Fibroblast of gingiva (primary cell): ENCODE data around the gene ARL14EP.

Experiments used
- DNase-seq: peaks from one replicate; pipeline ENCODE4 v3.0.0-alpha.2; 2011; ENCODE audit warnings: low read depth

ARL14EP gene

DNA sequence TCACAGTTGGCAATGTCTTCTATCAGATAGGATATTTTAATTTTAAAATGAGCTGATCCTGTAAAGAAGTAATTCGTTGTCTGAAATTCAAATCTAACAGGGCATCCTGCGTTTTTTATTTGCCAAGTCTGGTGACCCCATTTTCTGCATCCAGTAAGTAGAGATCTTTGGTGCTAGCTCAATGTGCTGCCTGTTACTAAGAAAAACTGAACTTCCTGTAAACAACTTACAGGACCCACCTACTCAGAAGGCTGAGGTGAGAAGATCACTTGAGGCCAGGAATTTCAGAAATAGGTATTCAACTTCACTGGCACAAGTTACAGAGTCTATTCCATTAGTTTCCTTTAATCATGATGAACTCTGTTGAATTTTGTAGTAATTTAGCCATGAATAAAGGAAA is 4.0 kb downstream of the ARL14EP start:
- no peak for DNase-seq

DNA sequence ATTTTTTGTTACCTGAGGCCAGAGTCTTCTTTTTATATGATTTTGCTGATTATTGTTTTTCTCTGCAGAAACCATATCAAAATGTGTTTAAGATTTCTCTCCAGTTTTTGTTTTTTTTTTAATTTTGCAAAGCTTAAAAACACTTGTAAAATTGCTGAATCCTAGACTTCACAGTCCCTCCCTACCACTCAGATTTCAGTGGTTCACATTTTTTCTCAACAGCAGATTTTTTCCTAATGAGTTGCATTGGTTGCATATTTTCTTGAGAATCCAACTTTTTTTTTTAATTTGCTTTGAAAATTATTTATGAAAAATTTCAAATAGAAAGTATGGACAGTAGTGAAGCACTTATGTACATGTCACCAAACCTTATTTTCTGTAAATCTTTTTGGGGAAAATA is 5.8 kb downstream of the ARL14EP start:
- DNase-seq: peak; percentile 41

DNA sequence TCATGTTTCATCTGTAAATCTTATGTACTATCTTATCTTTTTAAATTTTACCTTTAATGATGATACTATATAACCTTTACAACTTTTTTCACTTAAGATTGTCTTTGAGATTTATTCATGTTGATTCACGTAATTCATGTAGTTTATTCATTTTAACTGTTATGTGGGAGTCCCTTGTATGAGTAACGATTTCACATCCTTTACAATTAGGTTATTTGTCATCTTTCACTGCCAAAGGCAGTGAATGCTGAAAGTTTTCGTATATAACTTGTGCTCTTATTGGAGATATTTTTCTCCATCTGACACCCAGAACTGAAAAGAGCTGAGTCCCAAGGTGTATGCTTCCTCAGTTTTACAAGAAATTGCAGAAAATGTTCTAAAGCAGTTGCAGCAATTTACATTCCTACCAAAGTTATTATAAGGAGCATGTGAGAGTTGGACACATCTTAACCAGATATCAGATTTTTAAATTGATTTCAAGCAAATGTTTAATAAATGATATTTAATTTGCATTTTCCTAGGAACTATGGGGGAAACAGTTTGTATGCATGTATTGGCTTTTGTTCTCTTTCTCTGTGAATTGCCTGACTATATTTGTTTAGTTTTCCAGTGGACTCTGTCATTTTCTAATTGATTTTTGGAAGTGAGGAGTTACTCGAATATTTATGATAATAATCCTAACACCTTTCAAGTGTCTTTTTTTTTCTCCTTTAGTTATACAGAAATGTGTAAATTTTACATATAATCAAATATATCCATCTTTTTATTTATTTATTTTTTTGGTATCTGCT is 6.4 kb downstream of the ARL14EP start:
- no peak for DNase-seq

GRCh38 chr11:30333405-30333804 is 10.5 kb downstream of the ARL14EP start:
- no peak for DNase-seq

- DNase-seq: no peak
Observed at GRCh38 chr11:30342736-30343166, 19.8 kb downstream of the ARL14EP start.

DNA sequence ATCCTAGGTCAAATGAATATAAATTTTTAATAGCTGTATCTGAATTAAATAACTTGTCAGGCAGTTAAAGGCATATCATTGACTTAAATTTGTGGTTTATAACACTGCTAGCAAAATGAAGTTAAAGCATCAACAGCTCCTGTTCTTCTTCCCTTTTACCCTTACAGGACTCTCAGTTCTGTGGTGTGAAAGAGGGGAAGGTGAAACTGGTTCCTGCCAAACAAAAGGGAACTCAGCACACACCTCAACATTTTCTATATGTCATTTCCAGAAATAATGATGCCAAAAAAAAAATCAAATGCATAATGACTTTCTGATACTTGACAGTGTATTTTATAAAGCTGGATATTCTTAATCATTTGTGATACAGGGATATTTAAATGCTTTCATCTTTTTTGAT is 21.2 kb downstream of the ARL14EP start:
- no peak for DNase-seq

DNA sequence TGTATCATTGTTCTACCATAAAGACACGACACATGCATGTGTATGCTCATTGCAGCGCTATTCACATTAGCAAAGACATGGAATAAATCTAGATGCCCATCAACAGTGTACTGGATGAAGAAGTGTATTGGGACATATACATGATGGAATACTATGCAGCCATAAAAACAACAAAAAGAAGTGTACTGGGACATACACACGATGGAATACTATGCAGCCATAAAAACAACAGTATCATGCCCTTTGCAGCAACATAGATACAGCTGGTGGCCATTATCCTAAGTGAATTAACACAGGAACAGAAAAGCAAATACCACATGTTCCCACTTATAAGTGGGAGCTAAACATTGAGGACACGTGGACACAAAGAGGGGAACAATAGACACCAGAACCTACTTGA is 22.7 kb downstream of the ARL14EP start:
- no peak for DNase-seq

DNA sequence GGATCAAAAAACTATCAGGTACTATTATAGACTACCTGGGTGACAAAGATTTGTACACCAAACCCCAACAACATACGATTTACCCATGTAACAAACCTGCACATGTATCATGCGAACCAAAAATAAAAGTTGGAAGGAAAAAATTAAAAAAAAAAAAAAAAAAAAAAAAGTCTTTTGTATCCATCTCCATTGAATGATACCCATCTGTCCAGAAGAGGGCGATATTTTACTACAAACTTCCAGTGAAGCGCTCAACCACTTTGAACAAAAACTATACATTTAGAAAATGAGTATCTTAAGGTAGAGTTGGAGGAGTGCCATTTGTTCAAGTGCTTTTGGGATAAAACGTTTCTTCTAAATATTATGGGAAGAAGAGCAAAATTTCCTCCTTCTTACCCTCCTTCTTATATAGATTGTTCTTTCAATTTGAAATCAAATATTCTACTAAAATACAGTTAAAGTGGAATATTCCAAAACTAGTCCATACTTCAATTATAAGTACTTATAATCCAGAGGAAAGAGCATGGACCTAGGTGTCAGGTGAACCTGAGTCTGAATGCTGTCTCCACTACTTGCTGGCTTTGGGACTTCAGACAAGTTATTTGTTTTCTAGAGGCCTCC is 23.3 kb downstream of the ARL14EP start:
- DNase-seq: peak; percentile 50

DNA sequence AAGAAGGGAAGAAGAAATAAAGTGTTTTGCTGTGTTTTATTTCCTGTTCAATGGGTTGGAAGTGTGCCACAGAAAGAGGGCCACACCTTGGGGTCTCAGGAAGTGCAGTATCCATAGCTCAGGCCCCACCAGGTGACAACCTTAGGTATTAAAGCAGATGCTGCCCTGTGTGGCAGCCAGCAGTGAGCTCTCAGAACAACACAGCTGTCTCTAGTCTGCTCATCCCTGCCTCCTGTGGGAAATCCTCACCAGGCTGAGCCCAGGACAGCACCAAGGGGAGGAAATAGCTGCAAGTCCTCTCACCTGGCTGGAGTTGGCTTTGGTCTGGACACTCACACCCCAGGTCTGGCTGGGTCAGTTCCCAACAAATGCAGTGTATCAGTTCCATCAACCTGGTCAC is 25.1 kb downstream of the ARL14EP start:
- no peak for DNase-seq

GRCh38 chr11:30349885-30350284 is 27.0 kb downstream of the ARL14EP start:
- DNase-seq: no peak

GRCh38 chr11:30350384-30350783 is 27.5 kb downstream of the ARL14EP start:
- DNase-seq: no peak

DNA sequence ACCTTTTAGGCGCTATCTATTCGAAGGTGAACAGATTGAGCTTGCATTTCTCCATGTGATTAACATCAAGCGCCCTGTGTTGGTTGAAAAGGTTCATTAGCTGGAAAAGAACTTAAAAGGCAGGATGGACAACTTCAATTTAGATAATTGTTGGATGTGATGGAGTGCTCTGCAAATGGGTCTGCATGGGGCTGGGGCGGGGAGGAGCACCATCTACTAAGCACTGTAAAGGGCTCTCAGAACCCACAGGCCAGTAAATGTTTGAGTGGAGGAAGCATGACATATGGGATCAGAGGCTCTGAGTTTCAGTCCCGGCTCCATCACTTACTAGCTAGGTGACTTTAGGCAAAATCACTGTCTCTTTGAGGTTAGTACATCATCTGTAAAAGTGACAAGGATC is 28.2 kb downstream of the ARL14EP start:
- no peak for DNase-seq

DNA sequence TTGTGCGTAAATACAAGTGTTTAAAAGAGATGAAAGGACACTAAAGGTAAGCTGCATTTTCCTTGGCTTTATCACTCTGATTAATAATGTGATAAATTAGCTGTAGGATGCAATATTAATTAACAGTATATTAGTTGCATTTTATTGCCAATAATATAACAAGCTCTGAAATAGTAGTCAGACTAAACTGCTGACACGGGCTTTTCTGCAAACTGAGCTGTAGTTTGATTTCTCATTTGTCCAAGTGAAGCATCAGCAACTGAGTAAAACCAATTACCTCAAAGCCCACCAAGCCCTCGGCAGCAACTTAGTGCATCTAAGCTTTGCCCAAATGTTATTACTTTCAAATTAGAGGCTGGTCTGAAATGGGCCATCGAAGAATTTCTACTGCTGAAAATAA is 33.5 kb downstream of the ARL14EP start:
- no peak for DNase-seq

DNA sequence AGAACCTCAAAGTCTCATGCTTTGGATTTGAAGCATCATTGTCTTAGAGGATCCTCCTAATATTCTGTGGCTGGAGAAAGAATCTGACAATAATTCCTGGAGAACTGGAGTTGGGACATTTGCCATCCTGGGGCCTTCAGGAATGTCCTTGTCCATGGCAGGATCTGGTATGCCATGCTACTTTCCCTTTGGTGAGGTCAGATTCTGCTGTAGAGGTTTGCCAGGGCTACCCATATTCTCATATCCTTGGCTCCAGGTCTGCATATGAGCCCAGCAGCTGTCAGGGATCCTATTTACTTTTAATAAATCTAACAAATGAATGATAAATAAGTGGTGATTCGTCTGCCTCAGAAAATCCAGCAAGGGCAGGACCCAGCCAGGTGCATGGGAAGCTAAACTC is 35.0 kb downstream of the ARL14EP start:
- no peak for DNase-seq

DNA sequence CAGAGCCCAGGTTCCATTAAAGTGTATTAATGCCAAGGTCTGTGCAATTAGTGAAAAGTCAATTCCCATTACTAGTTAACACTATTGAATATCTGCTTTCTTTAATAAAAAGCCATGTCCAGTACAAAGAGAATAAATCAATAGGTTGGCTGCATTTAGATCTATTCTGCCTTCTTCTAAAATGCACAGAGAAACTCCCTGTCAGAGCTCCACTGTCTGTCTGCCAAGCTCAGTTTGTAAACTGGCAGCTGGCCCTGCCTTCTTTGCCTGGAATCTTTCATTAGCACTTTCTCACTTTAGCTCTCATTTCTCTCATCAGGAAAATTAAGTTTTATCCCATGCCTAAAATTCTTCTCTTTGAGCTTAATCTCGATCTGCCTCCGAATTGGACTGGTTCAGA is 35.6 kb downstream of the ARL14EP start:
- DNase-seq: no peak

DNA sequence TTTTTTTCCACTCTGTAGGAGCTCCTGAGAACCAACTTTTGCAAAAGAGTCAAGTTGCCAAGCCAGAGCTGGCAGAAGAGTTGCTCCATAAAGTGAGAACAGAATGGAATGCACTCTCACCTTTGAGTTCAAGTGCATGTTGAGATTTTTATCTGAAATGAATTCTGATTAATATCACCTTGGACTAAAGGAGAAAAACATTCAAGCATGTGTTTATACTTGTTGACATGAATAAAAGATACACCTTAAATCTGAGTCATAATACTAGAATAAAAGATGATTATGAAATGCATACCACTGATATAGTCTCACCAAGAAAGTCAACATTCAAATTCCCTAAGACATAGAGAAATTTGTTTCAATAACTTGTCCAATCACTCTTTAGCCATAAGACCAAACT is 37.8 kb downstream of the ARL14EP start:
- DNase-seq: no peak

GRCh38 chr11:30364139-30364836 is 41.4 kb downstream of the ARL14EP start:
- DNase-seq: no peak

DNA sequence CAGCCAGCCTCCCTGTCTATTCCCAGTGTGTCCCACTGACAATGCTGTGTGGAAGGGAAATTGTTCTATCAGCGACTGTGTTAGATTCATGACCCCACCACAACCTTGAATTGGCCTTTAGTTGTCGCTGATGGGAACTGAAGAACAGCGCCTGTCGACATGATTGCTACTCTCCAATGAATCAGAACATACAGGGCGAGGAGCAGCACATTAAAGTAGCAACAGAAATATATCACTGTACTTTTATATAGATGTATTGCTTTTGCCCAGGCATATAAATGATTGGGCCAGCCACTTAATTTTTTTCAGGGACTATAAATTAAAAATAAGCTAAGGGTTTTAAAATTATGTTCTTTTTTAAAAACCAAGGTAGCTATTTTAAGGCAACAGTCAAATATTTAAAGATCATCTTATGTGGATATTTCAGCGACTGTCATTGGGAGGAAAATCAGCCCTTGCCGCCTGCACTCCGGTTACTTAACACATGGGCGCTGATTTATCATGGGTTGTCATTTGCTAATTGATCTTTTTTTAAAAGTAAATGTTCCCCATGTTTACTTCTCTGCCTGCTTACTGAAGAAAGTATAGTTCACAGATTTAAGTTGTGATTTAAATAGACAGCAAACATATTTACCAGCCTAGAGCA is 42.1 kb downstream of the ARL14EP start:
- no peak for DNase-seq

- DNase-seq: no peak
Observed at GRCh38 chr11:30365793-30366517, 43.1 kb downstream of the ARL14EP start.

DNA sequence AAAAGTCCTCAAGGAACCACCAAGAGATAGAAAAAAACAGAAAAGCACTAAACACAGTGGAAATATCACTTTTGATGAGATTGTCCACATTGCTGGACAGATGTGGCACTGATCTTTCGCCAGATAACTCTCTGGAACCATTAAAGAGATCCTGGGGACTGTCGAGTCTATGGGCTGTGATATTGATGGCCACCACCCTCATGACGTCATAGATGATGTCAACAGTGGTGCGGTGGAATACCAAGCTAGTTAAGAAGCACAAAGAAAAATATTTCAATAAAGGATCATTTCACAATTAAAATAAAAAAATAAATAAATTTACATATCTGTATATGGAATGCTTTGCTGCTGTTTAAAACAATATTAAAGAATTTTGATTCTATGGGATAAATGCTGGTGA is 45.5 kb downstream of the ARL14EP start:
- DNase-seq: no peak

DNA sequence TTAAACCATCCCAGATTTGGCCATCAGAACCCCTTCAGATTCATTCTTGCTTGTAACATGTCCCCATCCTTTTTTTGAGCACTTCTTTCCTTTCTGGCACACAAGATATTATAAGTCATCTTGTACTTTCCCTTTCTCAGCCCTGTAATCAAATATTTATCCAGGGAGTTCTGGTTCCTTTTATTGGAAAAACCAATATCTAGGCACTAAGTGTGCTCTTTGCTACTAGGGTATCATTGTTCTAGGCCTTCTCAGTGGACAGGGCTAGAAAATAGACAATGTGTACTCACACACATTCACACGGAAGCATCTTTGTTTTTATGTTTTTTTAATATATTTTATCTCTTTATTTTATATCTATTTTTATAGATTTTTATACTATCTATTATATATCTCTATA is 47.3 kb downstream of the ARL14EP start:
- DNase-seq: no peak

DNA sequence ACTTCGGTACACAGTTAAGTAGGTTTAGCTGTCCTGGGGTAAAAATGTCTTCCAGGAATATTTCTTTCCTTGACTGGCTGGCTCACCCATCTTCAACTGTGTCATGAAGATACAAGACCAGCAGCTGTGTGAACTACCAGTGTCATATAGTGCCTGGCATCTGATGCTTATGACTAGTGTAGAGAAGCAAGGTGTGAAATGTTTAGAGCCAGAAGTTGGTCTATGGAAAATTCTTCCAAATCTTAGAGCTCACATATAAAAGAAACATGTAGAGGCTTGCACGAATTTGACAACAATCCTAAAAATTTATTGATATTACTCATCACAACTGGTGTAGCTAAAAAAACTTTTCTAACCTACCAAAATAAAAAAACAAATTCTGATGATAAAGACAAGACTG is 54.4 kb downstream of the ARL14EP start:
- DNase-seq: no peak
